Nephron progenitor cell (in vitro differentiated cells): ENCODE data around the gene MAN1C1.

ENCODE experiments used
- DNase-seq: peaks from one replicate; pipeline ENCODE4 v3.0.0; 2021
- H3K27ac Mint-ChIP-seq: 2 replicates; pipeline ENCODE4 v1.8.0; 2021; ENCODE audit warnings: mild to moderate bottlenecking, moderate library complexity, mixed read lengths
- H3K27me3 Mint-ChIP-seq: 2 replicates; pipeline ENCODE4 v1.8.0; 2021; ENCODE audit warnings: mild to moderate bottlenecking, low read depth, mixed read lengths; ENCODE audit not compliant: poor library complexity
- H3K36me3 Mint-ChIP-seq: 2 replicates; pipeline ENCODE4 v1.8.0; 2021; ENCODE audit warnings: low read depth, mixed read lengths
- H3K4me1 Mint-ChIP-seq: 2 replicates; pipeline ENCODE4 v1.8.0; 2021; ENCODE audit warnings: mixed read lengths
- H3K4me3 Mint-ChIP-seq: 2 replicates; pipeline ENCODE4 v1.8.0; 2021; ENCODE audit warnings: mild to moderate bottlenecking, moderate library complexity, mixed read lengths
- H3K9me3 Mint-ChIP-seq: 2 replicates; pipeline ENCODE4 v1.8.0; 2021; ENCODE audit warnings: mild to moderate bottlenecking, moderate library complexity, mixed read lengths
- CTCF ChIP-seq: fragments of 200-600 bp; sonication (generic); IDR thresholded peaks from 2 replicates; pipeline ENCODE4 v1.5.0; 2021; ENCODE audit warnings: antibody characterized with exemption

The MAN1C1 gene

DNA sequence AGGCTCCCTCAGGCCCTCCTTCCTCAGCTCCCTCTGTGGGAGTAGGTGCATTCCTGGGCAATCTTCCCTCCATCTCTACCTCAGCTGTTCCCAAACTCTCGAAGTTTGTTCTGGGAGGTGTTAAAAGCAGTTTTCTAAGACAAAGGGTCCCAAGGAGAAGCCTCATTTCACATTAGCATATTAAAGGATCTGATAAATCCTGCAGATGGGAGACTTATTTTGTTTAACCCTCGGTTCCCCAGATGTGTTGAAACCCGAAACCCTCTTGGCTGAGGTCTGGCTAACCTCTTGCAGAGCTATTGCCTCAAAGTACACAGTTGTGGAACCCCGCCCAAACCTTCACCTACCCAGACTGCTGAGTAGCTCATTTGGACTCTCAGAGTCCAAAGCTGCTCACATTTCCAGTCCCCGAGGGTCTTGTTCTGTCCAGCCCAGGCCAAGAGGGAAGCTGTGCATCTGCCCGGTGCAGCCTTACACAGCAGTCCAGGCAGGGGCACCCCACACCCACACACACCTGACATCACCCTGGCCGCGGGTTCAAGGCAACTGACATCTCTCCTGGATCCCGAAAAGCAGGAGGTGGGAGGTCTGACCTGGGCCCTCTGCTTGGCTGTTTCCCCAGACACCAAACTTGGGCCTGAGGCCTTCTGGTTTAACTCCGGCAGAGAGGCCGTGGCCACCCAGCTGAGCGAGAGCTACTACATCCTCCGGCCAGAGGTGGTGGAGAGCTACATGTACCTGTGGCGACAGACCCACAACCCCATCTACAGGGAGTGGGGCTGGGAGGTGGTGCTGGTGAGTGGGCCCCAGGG lies 163.9 kb downstream of the MAN1C1 start:
- no peaks in the 10 kb centered on the region for H3K36me3 Mint-ChIP-seq
- no peaks in the 10 kb centered on the region for H3K9me3 Mint-ChIP-seq
- peaks cover 78% of the 10 kb centered on the region for H3K4me1 Mint-ChIP-seq
- H3K27ac Mint-ChIP-seq = no peak overlapping the region
- TF ChIP-seq CTCF = no peak
- DNase-seq = no peak
- peaks cover 19% of the 10 kb centered on the region for H3K27me3 Mint-ChIP-seq
- no peak overlapping the region for H3K4me3 Mint-ChIP-seq

DNA sequence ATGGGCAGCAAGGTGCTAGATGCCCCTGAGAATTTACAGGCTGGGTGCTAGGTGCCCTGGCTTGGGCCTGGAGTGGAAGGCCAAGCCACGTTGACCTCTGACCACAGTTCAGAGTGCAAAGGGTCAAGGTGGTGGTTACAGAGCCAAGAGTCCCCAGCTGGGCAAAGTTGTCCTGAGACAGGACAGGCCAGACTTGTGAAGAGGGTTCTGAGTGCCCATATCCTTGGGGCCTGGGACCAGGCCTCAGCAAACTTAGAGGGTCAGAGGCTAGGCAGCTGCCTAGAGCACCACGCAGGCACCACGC lies 164.5 kb downstream of the MAN1C1 start:
- Mint-ChIP-seq H3K27me3 (peaks cover 19% of the 10 kb centered on the region), H3K27ac (no peak overlapping the region), H3K36me3 (no peaks in the 10 kb centered on the region), H3K4me1 (peaks cover 78% of the 10 kb centered on the region), H3K9me3 (no peaks in the 10 kb centered on the region), H3K4me3 (no peak overlapping the region)
- TF ChIP-seq CTCF = no peak
- no peak for DNase-seq

DNA sequence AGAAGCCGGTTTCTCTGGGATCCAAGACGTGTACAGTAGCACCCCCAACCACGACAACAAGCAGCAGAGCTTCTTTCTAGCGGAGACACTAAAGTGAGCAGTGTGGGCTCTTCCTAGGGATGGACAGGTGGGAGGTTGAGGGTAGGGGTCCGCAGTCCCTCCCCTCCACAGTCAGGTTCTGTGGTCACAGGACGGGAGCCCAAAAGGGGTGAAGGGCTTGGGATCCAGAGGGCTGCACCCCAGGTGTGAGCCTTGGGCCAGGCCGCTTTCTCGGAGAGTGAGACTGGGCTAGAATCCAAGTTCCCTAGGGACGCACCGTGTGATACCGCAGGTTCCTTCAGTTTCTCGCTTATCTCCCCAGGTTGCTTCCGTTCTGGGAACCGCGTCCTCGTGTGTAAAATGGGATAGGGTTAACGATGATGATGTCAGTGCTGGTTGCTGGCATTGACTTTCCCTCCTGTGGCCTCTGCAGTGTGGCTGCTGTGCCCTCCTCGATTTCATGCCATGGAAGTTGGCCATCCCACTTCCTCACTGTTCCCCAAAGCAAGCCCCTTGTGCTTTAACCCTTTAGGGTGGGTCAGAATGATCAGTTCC lies 166.1 kb downstream of the MAN1C1 start:
- H3K9me3 Mint-ChIP-seq = no peaks in the 10 kb centered on the region
- TF ChIP-seq CTCF = no peak
- H3K4me3 Mint-ChIP-seq = no peak overlapping the region
- H3K4me1 Mint-ChIP-seq = peaks cover 79% of the 10 kb centered on the region
- DNase-seq = no peak
- H3K27me3 Mint-ChIP-seq = peaks cover 19% of the 10 kb centered on the region
- no peaks in the 10 kb centered on the region for H3K36me3 Mint-ChIP-seq
- peak overlapping the region; percentile 14 for H3K27ac Mint-ChIP-seq

- Mint-ChIP-seq H3K4me1 (peaks cover 75% of the 10 kb centered on the region), H3K27me3 (peaks cover 23% of the 10 kb centered on the region), H3K4me3 (no peak overlapping the region), H3K36me3 (no peaks in the 10 kb centered on the region), H3K27ac (peak overlapping the region; percentile 35), H3K9me3 (no peaks in the 10 kb centered on the region)
- TF ChIP-seq CTCF = no peak
- DNase-seq = no peak
Observed at GRCh38 chr1:25784575-25785051, 168.0 kb downstream of the MAN1C1 start.

GRCh38 chr1:25785333-25786067 lies 168.9 kb downstream of the MAN1C1 start:
- TF ChIP-seq CTCF = no peak
- no peak overlapping the region for H3K4me3 Mint-ChIP-seq
- H3K4me1 Mint-ChIP-seq = peaks cover 74% of the 10 kb centered on the region
- H3K36me3 Mint-ChIP-seq = no peaks in the 10 kb centered on the region
- peaks cover 28% of the 10 kb centered on the region for H3K27me3 Mint-ChIP-seq
- H3K9me3 Mint-ChIP-seq = no peaks in the 10 kb centered on the region
- DNase-seq = no peak
- no peak overlapping the region for H3K27ac Mint-ChIP-seq
